Putamen (tissue), 1 donor: Measurements from ENCODE around the gene IGFBP2.

Source experiments
- DNase-seq: peaks from one replicate; pipeline ENCODE4 v3.0.0-alpha.2; 2016; ENCODE audit warnings: low spot score

Gene IGFBP2

DNA sequence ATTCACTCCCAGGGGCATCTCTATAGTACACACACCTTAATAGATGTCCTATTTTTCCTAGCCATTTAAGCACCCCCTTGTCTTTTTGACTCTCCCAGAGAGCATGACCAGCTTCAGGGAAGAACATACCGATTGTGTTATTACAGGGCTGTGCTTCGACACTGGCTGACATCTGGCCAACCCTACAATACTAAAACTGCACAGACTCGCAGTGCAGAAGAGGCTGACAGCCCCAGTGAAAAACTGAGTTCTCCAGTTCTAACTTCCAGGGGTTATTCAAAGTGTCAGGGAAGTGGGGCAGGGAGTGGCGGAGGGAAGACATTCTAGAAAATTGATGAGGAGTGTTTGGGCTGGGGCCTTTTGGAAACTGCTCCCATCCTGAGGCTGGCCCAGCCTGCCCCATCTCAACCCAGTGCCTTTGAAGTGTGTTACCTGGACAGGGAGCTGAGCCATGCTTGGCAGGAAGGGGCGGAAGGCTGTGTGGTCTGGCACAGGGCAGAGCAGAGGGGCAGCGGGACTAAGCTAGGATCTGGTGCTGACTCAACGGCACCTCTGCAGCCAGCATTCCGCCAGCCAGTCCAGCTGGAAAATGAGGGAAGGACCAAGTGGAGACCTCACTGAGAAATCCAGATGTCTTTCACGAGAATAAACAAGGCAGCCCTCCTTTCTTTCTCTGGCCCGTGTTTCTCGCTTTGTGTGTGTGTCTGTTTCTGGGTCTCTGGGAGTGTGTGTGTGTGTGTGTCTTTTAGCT lies 77.5 kb downstream of the IGFBP2 start:
- DNase-seq, result no peak

DNA sequence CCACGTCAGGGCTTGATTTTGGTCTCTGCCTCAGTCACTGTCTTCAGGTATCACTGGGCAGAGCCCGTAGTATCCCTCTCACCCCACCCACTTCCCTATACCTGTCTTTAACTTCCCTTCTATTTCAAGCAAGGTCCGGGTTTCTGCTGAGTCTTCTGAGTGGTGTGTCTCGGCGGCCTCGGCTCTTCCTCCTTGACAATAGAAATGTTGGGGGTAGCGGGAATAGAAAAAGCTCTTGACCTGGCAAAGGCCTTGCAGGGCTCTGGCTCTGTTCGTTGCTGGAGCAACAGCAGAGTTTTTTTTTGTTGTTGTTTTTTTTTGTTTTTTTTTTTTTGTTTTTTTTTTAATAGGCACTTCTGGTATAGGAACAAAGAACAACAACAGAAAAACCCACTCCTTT lies 78.1 kb downstream of the IGFBP2 start:
- DNase-seq, result no peak

DNA sequence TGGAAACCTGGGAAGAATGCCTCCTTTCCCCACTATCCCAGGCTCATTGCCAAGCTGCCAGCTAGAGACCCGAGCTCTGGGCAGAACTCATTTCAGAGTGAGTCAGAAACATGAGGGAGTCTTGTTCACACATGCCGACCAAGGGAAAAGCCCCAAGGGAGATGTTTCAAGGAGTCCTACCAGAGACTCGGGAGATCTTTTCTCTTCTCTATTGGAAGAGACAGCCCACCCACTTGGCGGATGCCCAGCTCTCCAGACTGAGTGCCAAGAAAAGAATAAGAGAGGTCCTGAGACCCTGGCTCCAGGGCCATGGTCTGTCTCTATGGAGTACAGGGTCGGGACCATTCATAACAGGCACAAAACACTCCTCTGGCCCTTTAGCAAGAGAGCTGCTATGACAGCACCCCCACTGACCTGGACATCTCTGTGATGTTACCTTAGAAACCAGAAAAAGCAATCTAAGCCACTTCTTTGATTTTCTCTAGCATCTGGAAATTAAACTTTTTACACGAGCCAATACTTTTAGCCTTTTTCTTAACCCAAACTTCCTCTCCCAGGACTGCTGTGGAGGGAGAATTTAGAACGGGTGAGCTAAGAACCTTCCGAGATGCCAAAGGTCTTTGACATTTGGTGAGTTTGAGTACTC lies 80.6 kb downstream of the IGFBP2 start:
- no peak for DNase-seq
